Loucy (cell line): Measurements from ENCODE around the gene ATP6V1G1.

ENCODE experiments used
- EZH2phosphoT487 ChIP-seq: fragments of 200-600 bp; IDR thresholded peaks from 2 replicates; pipeline ENCODE4 v1.6.1; 2018; ENCODE audit warnings: antibody characterized with exemption, mild to moderate bottlenecking, moderate library complexity, borderline replicate concordance
- TF ChIP-seq, protein P1 (sequence below): fragments of 200-600 bp; sonication (generic); conservative IDR thresholded peaks from 2 replicates; pipeline ENCODE4 v1.5.1; 2014; ENCODE audit warnings: mild to moderate bottlenecking, antibody characterized with exemption, low read length

DNA sequence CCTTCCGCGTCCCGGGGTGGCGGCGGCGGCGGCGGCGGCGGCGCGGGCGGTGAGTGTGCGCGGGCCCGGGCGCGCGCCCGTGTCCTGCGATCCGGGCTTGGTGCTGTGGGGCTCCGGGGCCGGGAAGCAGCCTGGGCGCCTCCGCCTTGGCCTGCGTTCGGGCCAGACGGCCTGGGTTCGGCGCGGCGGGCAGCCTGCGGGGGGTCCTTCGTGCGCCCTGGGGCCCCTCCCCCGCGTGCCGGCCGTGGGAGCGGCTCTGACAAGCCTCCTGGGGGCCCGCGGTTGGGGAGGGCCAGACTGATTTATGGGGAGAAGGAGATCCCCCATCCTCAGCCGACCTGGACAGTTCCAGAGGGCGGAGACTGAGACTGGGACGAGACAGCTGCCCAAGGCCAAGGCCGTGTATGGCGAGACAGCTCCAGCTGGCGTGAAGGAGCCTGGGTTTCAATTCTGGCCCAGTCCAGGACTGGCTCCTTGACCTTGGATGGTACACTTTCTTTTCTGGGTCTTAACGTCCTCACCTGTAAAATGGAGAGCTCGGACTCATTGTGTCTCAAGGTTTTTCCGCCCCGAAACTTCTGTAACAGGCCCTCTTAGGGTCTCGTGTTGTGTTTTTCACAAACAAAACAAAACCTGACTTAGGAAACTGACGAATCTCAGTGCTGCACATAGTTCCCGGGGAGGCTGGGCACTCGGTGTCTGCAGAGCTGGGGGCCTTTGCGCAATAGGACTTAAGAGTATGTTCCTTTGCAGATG, 24.1 kb downstream of the ATP6V1G1 start:
- TF ChIP-seq, protein P1, sequence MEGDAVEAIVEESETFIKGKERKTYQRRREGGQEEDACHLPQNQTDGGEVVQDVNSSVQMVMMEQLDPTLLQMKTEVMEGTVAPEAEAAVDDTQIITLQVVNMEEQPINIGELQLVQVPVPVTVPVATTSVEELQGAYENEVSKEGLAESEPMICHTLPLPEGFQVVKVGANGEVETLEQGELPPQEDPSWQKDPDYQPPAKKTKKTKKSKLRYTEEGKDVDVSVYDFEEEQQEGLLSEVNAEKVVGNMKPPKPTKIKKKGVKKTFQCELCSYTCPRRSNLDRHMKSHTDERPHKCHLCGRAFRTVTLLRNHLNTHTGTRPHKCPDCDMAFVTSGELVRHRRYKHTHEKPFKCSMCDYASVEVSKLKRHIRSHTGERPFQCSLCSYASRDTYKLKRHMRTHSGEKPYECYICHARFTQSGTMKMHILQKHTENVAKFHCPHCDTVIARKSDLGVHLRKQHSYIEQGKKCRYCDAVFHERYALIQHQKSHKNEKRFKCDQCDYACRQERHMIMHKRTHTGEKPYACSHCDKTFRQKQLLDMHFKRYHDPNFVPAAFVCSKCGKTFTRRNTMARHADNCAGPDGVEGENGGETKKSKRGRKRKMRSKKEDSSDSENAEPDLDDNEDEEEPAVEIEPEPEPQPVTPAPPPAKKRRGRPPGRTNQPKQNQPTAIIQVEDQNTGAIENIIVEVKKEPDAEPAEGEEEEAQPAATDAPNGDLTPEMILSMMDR, result no peak
- TF ChIP-seq EZH2phosphoT487, result no peak
